Endothelial cell of umbilical vein (primary cell): ENCODE results near the gene SSBP3. TPM values are rescaled to one million over a fixed set of nuclear protein-coding genes. Genes with fewer than 3 reads are reported as not detected.

Experiments used
- BruUV-seq: library from RNA; stranded (reverse); fragments of 400-500 nt; replicated peaks from 2 replicates; lab custom pipeline; 2021; lab: Mats Ljungman, UMichigan
- CTCF ChIA-PET: fragments of 300-600, 350-600 bp; sonication (Branson Sonifier 250); formaldehyde crosslinking; loops from one replicate; lab custom pipeline; 2021; ENCODE audit warnings: antibody characterized with exemption, inconsistent platforms; lab: Charles Lee
- POLR2A ChIA-PET: fragments of 300-600, 350-600 bp; sonication (Branson Sonifier 250); formaldehyde crosslinking; loops from one replicate; lab custom pipeline; 2021; ENCODE audit warnings: antibody characterized with exemption, inconsistent platforms; lab: Charles Lee
- DNase-seq: peaks from one replicate; pipeline ENCODE4 v3.0.0-alpha.2; 2011; ENCODE audit warnings: low read depth, low spot score
- FAIRE-seq: peaks from 2 replicates; lab custom pipeline; 2011; peaks lifted over from hg19 to GRCh38; lab: Jason Lieb, UNC
- H2AFZ ChIP-seq: 2 replicates; pipeline ENCODE4 v1.6.0; 2012; ENCODE audit warnings: low read depth, low read length, control low read depth, inconsistent platforms
- H3K27ac ChIP-seq: 2 replicates; pipeline ENCODE4 v1.5.1; 2011; ENCODE audit warnings: low read depth, mild to moderate bottlenecking, control low read depth, low read length, moderate library complexity; ENCODE audit not compliant: insufficient read depth
- H3K27me3 ChIP-seq, 2 experiments: 2 replicates each; pipeline versions ENCODE4 v1.6.0 to v1.6.1; 2011; ENCODE audit warnings: low read length in 2 of 2, mixed read lengths in 1 of 2; ENCODE audit not compliant: control insufficient read depth in 2 of 2, insufficient read depth in 2 of 2
- H3K36me3 ChIP-seq, 2 experiments: 2 replicates in 1 of 2; 3 replicates in 1 of 2; pipeline ENCODE4 v1.5.1; 2011; ENCODE audit warnings: low read length in 2 of 2, mild to moderate bottlenecking in 1 of 2, moderate library complexity in 1 of 2; ENCODE audit not compliant: control insufficient read depth in 2 of 2, insufficient read depth in 2 of 2; ENCODE audit errors: extremely low read depth in 1 of 2
- H3K4me1 ChIP-seq: 3 replicates; pipeline ENCODE4 v1.5.1; 2011; ENCODE audit warnings: mild to moderate bottlenecking, low read length; ENCODE audit not compliant: control insufficient read depth, insufficient read depth; ENCODE audit errors: extremely low read depth
- H3K4me2 ChIP-seq: 2 replicates; pipeline ENCODE4 v1.6.1; 2011; ENCODE audit warnings: low read length, control low read depth, mixed read lengths; ENCODE audit not compliant: insufficient read depth
- H3K4me3 ChIP-seq, 3 experiments: fragments of 200-600 bp in 1 of 3; sonication (generic), shearing (Covaris generic) in 1 of 3; replicated peaks in 1 of 3; 2 replicates each; pipeline ENCODE4 v1.5.1; 2011 to 2016; ENCODE audit warnings: control low read depth in 3 of 3, low read length in 3 of 3, mild to moderate bottlenecking in 2 of 3, inconsistent platforms in 1 of 3, low read depth in 1 of 3, moderate library complexity in 1 of 3; ENCODE audit not compliant: insufficient read depth in 1 of 3
- H3K79me2 ChIP-seq: 2 replicates; pipeline ENCODE4 v1.6.0; 2012; ENCODE audit warnings: low read length, inconsistent platforms; ENCODE audit not compliant: control insufficient read depth, insufficient read depth
- H3K9ac ChIP-seq: replicated peaks from 2 replicates; pipeline ENCODE3; 2011; ENCODE audit warnings: low read length, control low read depth; ENCODE audit not compliant: insufficient read depth; ENCODE audit errors: extremely low read depth
- H3K9me1 ChIP-seq: replicated peaks from 3 replicates; pipeline ENCODE4 v1.6.0; 2011; ENCODE audit warnings: mild to moderate bottlenecking, low read length; ENCODE audit not compliant: control insufficient read depth, insufficient read depth; ENCODE audit errors: extremely low read depth
- H3K9me3 ChIP-seq: replicated peaks from 2 replicates; pipeline ENCODE4 v1.5.1; 2012; ENCODE audit warnings: low read length, inconsistent platforms; ENCODE audit not compliant: control insufficient read depth, insufficient read depth
- H4K20me1 ChIP-seq: replicated peaks from 2 replicates; pipeline ENCODE3; 2011; ENCODE audit warnings: mild to moderate bottlenecking, low read length; ENCODE audit not compliant: control insufficient read depth, insufficient read depth; ENCODE audit errors: extremely low read depth
- CTCF ChIP-seq, 2 donors: IDR thresholded peaks; 1 replicate in 1 of 2; 2 replicates in 1 of 2; pipeline ENCODE4 v1.5.1; 2011; ENCODE audit warnings: low read length in 2 of 2, mild to moderate bottlenecking in 2 of 2, moderate library complexity in 2 of 2, control low read depth in 1 of 2, inconsistent platforms in 1 of 2, low read depth in 1 of 2; ENCODE audit not compliant: insufficient read depth in 1 of 2; ENCODE audit errors: extremely low read depth in 1 of 2
- EZH2 ChIP-seq: IDR thresholded peaks from 2 replicates; pipeline ENCODE4 v1.6.1; 2012; ENCODE audit warnings: borderline replicate concordance, low read depth, mild to moderate bottlenecking, moderate library complexity, low read length, inconsistent platforms; ENCODE audit not compliant: severe bottlenecking
- FOS ChIP-seq: IDR thresholded peaks from 2 replicates; pipeline ENCODE4 v1.6.1; 2011; ENCODE audit warnings: mild to moderate bottlenecking, low read length, moderate library complexity, borderline replicate concordance; ENCODE audit not compliant: insufficient read depth
- GATA2 ChIP-seq: IDR thresholded peaks from 2 replicates; pipeline ENCODE4 v1.7.0; 2011; ENCODE audit warnings: low read depth, mild to moderate bottlenecking, moderate library complexity, mixed read lengths, low read length; ENCODE audit not compliant: insufficient read length, insufficient read depth
- JUN ChIP-seq: IDR thresholded peaks from 2 replicates; pipeline ENCODE4 v1.6.1; 2011; ENCODE audit warnings: borderline replicate concordance, low read depth; ENCODE audit not compliant: insufficient read length, insufficient read depth
- MAX ChIP-seq: IDR thresholded peaks from 2 replicates; pipeline ENCODE4 v1.6.1; 2011; ENCODE audit not compliant: insufficient read depth, insufficient read length
- MYC ChIP-seq: IDR thresholded peaks from one replicate; pipeline ENCODE4 v1.6.1; 2011; ENCODE audit warnings: mild to moderate bottlenecking, low read depth, low read length
- POLR2A ChIP-seq: IDR thresholded peaks from 2 replicates; pipeline ENCODE4 v1.6.1; 2012; ENCODE audit warnings: low read depth, mild to moderate bottlenecking, control low read depth, low read length
- POLR2AphosphoS5 ChIP-seq: IDR thresholded peaks from 2 replicates; pipeline ENCODE4 v1.6.1; 2012; ENCODE audit warnings: low read depth, mild to moderate bottlenecking, control low read depth, low read length, moderate library complexity; ENCODE audit not compliant: insufficient read depth
- dilution Hi-C: fragments of 300-500 bp; cut with MboI; formaldehyde crosslinking; loops from one replicate; pipeline ENCODE4 v1.15.0; 2019; ENCODE audit warnings: low sequenced_read_pairs; ENCODE audit not compliant: extremely low pct_ligation_motif_present
- intact Hi-C: fragments of 100-400 bp; cut with micrococcal nuclease; formaldehyde crosslinking; loops from one replicate; pipeline ENCODE4 v1.10.0; 2022
- polyA plus RNA-seq, 4 experiments: library from polyadenylated mRNA; depleted of rRNA in 3 of 4; stranded (reverse) in 3 of 4; unstranded in 1 of 4; fragments of >200 nt; gene quantifications; 2 replicates each; pipeline versions ENCODE4 v1.2.1 to v1.2.3, GENCODE V29; 2011 to 2012; ENCODE audit warnings: missing spikeins in 1 of 4
- total RNA-seq: library from RNA; stranded (reverse); gene quantifications from 2 replicates; pipeline ENCODE4 v1.2.3, GENCODE V29; 2021

SSBP3 gene
- total and polyA plus RNA-seq, 2 donors (not counting 3 experiments of a cell fraction or from before 2014, with no cell fraction given): 44.9 to 59.4 TPM

GRCh38 chr1:54335011-54335754 lies 71.0 kb downstream of the SSBP3 start:
- FAIRE-seq: peak; percentile 70
- H3K27me3 ChIP-seq: no peaks in the 10 kb centered on the region
- H3K9me1 ChIP-seq: no peaks in the 10 kb centered on the region
- peak overlapping the region; percentile 59 for H3K4me2 ChIP-seq
- DNase-seq: no peak
- TF ChIP-seq POLR2A (no peak), GATA2 (no peak), POLR2AphosphoS5 (no peak), CTCF (IDR thresholded peaks at IDR 0.05; ENCODE audit: extremely low read depth in 1 of 2, insufficient read depth in 1 of 2, low read depth in 1 of 2, low read length in 2 of 2) (no peak), MYC (no peak), MAX (no peak), FOS (no peak), EZH2 (no peak), JUN (no peak)
- H3K4me3 ChIP-seq: peak overlapping the region in 1 of 3 experiments; percentile 18
- H3K9ac ChIP-seq: peak overlapping the region; percentile 56
- H3K27ac ChIP-seq: peak overlapping the region; percentile 89
- CTCF ChIA-PET: interaction anchor here (0.6 to 2.8 kb wide), 10 partner anchors 9 to 154 kb away, joined by 3 to 17 read pairs (median 4); partner anchors contain the start of gene SSBP3
- no peaks in the 10 kb centered on the region for H3K36me3 ChIP-seq
- H4K20me1 ChIP-seq: no peaks in the 10 kb centered on the region
- POLR2A ChIA-PET: interaction anchor here (1.1 kb wide), 1 partner anchor 31 kb away, joined by 6 read pairs; no protein-coding TSS in a partner anchor
- no peaks in the 10 kb centered on the region for H3K9me3 ChIP-seq
- H3K79me2 ChIP-seq: peaks cover 53% of the 10 kb centered on the region
- dilution Hi-C loops (no loop called here), intact Hi-C loops (loop anchor here (1.0 to 10.0 kb wide), 6 partner anchors 8 to 430 kb away; partner anchors contain the start of gene PARS2)
- TSS peak; percentile 68 for BruUV-seq
- peaks cover 31% of the 10 kb centered on the region for H3K4me1 ChIP-seq
- H2AFZ ChIP-seq: peak overlapping the region; percentile 7
